NCI-H1048 (cell line): Measurements from ENCODE around the gene CPLANE1.
"Not testable (repeated sequence)": the region's sequence is repeated elsewhere in the genome, so short reads cannot be mapped to it uniquely, and the experiment has no call there.

Experiments
- DNase-seq: peaks from one replicate; lab custom pipeline; 2025; lab: John Stamatoyannopoulos, UW

Gene CPLANE1

DNA sequence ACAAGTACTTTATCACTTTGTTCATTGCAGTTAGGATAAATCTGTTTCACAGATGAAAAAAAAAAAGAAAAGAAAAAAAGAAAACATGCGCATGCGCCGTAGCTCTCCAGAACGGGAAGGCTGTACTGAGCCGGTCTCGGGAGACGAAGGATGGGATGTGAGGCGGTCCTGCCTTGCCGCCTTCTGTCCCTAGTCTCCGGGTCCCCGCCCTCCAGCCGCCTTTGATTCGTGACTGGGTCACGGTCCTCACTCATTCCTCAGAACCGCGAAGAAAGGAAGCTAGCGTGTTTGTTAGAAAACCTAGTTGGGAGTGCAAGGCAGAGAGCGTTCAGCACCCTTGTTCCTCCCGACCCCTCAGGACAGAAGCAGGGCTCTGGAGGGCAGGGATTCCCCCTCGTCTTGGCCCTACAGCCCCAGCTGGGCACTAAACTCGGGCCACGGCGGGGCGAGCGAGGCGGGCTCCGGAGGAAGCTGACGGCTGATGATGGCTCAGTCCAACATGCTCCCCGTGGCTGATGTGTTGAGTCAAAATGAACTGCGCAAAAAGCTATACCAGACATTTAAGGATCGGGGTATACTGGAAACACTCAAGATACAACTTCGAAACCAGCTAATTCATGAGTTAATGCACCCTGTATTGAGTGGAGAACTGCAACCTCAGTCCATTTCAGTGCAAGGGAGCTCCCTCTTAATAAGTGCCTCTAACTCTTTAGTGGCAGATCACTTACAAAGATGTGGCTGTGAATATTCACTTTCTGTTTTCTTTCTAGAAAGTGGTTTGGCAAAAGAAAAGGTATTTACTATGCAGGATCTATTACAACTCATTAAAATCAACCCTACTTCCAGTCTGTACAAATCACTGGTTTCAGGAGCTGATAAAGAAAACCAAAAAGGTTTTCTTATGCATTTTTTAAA is 40.0 kb downstream of the CPLANE1 start:
- no peak for DNase-seq

DNA sequence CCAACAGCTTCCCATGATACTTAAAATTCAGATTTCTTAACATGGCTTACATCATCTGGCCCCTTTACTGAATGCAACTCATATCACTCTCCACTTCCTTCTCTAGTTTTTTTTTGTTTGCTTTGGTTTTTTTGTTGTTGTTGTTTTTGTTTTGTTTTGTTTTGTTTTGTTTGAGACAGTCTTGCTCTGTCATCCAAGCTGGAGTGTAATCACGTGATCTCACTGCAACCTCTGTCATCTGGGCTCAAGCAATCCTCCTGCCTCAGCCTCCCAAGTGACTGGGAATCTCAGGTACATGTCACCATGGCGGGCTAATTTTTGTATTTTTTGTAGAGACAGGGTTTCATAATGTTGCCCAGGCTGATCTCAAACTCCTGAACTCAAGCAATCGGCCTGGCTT is 41.4 kb downstream of the CPLANE1 start:
- no peak for DNase-seq

DNA sequence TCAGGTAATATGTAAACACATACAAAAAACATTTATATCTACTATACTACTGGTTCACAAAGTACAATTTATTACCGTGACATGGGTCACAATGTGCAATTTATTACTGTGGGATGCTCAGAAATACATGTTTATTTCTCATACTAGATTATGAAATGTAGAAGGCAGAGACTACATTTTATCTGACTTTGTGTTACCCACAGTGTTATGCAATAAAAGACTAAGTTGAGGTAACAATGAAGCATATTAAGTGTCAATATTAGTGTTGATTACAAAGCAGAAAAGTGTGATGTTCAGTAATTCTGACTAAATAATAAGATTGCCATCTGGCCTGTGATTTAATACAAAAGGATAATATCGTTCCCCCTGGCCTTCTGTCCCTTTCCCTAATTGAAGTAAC is 42.4 kb downstream of the CPLANE1 start:
- DNase-seq = no peak

DNA sequence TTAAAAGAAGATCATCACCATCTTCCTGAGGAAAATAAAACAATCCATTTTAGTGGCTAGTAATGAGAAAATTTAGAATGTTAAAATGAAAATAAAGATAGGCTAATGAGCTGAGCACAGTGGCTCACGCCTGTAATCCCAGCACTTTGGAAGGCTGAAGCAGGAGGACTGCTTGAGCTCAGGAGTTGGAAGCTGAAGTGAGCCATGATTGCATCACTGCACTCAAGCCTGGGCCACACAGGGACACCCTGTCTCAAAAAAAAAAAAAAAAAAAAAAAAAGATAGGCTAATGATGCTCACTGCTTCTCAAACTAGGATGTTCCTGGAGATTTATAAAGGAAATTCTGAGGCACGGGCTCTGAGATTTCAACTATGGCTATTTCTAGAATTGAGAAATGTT is 50.3 kb downstream of the CPLANE1 start:
- no peak for DNase-seq

DNA sequence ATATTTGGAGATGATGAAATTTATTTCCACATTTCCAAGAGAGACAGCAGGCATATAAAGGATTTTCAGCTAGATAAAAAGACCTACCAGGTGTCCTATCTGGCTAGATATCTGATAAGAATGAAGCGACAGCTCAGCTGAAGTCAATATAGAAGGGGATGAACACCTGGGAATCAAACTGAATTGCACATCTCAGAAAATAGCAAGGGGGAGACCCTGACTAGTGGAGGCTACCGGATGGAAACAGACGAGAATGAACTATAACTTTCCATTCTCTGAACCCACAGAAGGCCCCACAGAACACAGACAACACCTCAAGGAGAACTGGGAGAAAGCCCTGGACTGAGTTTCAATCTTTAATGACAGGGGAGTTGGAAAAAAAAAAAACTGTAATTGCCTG is 51.1 kb downstream of the CPLANE1 start:
- DNase-seq = no peak

DNA sequence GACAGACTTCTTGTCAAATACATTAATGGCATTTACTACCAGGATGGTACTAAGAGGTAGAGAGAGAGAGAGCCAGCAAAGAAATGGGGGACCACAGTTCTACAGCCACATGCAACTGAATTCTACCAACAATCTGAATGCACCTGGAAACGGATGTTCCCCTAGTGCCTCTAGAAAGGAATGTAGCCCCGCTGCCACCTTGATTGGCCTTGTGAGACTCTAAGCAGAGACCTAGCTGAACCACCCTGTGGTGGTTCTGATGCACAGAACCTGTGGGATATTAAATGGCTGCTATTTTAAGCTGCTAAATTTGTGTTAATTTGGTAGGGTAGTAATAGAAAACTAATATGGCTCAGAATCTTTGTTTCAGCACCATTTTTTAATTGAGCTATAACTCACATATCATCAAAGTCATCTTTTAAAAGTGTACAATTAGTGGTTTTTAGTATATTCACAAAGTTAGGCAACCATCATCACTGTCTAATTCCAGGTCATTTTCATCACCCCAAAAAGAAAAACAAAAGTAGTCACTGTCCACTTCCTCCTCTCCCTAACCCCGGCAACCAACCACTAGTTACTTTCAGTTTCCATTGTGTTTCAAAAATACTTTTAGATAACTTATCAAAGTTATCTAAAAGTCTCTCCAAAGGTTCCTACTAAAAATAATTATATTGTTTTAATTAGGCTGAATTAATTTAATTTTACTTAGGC is 51.7 kb downstream of the CPLANE1 start:
- no peak for DNase-seq

DNA sequence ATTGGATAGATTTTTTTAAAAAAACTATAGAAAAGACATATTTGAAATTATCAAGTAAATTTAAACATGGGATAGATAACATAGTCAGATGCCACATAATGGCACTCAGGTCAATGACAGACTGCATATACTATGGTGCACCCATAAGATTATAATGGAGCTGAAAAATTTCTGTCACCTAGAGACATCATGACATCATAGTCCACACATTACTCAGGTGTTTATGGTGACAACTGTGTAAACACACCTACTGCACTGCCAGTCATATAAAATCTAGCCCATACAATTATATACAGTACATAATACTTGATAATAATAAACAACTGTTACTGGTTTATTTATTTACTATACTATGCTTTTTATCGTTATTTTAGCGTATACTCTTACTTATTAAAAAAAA is 58.6 kb downstream of the CPLANE1 start:
- no peak for DNase-seq

DNA sequence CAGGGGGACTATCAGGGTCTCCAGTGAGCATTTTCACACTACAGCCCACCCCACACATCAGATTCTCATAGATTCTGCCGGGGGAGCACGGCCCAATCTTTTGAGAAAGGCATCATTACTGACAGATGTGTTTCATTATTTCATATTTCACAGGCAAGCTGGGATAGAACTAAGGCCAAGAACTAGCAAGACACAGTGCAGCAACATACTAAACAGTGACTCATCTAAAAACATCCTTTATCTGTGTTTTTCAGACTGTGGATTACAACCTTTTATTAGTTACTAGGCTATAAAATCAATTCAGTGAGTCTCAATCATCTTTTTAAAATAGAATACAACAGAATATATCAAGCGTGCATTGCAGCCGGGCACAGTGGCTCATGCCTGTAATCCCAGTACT is 59.8 kb downstream of the CPLANE1 start:
- no peak for DNase-seq

DNA sequence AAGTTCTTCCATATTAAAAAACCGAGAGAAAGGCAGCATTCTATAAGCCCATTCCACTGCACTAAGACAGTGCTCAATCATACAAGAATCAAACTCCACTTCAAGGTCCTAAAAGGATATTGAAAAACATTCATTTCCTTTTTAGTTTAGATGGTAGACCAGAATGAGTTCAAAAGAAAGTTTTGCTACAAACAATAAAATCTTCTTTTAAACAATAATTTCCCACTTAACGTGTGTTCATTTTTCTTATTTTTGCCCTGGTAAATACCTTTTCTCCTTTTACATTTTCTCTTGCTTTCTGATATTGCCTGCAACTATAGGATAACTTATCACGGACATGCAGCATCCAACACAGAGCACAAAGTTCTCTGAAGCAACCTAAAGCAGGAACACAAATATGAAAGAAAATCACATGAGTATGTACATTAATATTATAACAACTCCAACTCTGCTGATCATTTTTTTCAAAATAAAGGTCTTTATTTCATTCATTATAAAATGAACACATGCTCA is 61.7 kb downstream of the CPLANE1 start:
- no peak for DNase-seq

DNA sequence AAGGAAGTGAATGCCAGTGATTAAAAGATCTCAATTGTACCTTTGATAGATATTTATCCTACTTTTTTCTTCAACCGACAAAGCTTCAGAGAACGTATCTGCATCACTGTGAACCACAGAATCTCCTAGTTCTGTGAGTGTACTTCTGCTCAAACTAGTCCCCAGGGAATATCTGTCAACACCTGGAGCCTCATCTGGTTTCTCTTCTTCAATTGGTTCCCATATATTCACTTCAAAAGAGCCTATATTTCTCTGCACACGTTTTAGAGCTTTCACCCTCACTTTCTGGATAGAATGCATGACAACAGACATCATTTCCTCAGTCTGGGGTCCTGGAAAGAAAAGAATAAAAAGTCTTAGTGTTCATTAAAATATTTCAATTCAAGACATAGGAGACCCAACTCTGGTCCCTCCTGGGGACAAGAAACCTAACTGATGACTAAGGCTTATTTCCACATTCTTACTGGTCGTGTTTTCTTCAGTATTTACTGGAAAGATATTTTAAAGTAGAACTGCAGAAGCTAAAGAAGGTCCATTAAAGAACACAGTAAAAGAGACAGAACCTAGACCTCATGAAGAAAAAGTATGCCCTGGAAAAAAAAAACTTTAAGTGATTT is 64.3 kb downstream of the CPLANE1 start:
- DNase-seq = no peak

DNA sequence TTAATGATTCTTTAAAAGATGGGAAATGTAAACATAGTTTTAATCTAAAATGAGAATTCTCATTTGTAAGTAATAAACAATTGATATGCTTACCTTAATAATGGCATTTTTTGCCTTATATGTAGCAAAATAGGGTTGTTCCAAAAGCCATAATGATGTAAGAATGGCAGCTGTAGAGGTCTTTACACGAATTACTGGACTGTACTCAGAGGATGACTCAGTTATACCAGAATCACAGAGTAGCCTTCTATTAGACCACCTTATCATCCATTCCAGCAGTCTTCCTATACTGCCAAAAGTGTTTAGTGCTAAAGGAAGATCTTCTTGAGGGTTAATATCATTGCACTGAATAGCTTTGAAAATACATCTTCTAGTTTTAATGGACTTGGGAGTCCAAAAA is 66.5 kb downstream of the CPLANE1 start:
- DNase-seq = no peak

DNA sequence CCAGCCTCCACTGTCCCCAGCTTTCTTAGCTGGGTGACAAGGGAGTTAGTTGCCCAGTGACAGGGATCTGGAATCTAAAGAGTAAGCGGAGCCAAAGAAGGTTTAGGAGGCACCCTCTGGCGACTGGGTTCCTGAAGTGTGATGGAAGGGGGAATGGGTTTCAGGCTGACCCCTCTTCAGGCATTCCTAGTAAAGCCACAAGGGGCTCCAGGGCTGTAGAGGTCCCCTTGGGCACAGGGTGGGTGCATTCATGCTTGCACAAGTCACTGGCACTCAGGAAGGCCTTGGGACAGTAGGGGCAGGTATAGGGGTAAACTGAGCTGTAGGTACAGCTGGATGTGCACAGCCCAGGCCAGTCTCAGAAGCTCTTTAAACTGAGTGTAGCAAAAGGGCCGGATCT is 74.2 kb downstream of the CPLANE1 start:
- no peak for DNase-seq

DNA sequence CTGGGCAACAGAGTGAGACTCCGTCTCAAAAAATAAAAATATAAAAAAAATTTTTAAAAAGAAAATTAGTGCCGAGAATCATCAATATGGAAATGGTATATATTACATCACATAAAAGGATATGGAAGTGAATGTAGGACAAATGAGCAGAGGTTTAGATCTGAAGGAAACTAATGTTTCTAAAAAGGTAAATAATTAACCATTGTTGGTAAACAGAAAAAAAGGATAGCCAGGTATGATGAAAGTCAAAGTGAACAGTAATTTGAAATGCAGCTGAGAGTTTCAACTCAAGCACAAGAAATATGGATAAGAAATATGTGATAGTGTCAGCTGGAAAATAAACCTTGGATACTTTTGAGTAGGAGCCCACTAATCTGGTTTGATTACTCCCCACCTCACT is 76.2 kb downstream of the CPLANE1 start:
- DNase-seq = no peak

DNA sequence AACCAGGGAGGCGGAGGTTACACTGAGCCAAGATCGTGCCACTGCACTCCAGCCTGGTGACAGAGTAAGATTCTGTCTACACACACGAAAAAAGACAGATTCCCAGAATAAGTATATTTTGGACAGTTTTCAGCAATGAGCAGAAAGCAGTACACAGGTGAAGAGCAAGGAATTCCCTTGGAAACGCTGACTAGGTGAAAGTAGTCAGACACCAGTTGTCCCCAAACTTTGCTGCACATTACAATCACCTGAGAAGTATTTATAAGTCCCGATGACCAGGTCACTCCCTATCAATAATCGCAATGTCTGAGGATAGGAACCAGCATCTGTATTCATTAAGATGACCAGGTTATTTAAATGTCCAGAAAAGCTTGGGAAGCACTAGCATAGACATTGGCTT is 78.3 kb downstream of the CPLANE1 start:
- no peak for DNase-seq

DNA sequence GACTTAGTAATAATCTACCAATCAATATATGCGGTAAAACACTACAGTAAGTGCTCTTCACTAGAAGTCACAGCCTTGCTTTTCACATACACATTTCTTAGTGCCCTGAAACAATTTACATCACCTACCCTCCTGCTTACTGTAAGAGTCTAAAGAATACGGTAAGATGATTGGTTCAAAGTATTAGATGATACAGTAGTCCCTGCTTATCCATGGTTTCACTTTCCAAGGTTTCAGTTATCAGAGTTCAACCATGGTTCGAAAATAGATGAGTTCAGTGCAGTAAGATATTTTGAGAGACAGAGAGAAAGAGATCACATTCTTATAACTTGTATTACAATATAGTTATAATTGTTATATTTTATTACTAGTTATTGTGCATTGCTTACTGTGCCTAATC is 83.0 kb downstream of the CPLANE1 start:
- DNase-seq = no peak

DNA sequence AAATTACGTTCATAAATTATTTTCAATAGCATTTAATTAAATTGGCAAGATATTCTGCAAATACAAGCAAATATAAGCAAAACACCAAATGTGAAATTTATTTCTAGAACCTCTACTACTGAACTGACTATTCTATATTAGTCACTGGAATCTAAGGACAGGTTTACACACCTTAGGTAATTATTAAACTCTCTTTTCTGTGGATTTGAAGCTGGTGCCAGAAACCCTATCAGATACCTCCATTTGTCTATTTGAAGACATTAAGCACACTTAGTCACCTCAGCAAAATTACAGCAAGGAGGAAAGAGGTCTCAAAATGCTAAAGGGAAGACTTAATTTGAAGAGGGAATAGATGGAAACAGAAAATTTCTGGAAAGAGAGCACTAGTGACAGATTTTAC is 83.4 kb downstream of the CPLANE1 start:
- DNase-seq = no peak

DNA sequence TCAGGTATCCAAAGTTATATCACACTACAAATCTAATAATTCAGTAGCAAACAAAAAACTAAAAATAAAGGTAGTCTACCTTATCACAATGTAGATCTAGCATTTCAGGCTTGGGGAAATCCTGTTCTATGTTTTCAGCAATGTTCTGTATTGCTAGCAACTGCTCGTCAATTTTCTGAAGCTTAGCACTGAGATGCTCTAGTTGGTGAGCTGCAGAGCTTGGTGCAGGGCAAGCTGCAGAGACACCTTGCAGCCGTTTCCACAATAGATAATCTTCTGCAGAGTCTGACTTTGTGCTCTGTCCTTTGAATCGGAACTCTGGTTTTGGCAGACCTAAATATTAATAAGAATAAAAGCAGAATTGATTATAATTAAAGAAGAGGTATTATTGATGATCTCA is 95.5 kb downstream of the CPLANE1 start:
- no peak for DNase-seq

DNA sequence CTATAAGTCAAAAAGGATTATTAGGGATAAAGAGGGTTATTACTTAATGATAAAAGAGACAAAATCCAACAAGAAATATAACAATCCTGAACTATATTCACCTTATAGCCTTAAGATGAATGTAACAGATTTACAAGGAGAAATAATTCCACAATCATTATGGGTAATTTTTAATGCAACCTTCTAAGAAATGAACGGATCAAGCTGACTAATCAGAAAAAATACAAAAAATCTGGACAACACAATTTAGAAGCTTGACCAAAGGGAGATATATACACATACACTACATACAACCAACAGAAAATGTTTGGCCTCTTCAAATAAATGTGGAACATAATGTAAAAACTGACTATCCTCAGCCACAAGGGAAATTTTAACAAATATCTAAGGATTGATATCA is 102.3 kb downstream of the CPLANE1 start:
- no peak for DNase-seq

DNA sequence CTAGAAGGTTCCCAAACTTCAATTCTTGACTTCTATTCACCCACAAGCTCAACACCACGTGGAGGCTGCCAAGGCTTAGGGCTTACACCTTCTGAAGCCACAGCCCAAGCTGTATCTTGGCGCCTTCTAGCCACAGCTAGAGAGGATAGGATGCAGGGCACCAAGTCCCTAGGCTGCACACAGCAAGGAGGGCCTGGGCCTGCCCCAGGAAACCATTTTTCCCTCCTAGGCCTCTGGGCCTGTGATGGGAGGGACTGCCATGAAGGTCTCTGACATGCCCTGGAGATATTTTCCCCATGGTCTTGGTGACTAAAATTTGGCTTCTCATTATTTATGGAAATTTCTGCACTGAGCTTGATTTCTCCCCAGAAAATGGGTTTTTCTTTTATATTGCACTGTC is 112.5 kb downstream of the CPLANE1 start:
- no peak for DNase-seq

DNA sequence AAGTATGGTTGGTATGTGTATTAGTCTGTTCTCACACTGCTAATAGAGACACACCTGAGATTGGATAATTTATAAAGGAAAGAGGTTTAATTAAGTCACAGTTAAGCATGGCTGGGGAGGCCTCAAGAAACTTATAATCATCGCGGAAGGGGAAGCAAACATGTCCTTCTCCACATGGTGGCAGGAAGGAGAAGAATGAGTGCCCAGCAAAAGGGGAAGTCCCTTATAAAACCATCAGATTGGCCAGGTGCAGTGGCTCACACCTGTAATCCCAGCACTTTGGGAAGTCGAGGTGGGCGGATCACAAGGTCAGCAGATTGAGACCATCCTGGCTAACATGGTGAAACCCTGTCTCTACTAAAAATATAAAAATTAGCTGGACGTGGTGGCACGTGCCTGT is 113.9 kb downstream of the CPLANE1 start:
- not testable (repeated sequence) for DNase-seq

DNA sequence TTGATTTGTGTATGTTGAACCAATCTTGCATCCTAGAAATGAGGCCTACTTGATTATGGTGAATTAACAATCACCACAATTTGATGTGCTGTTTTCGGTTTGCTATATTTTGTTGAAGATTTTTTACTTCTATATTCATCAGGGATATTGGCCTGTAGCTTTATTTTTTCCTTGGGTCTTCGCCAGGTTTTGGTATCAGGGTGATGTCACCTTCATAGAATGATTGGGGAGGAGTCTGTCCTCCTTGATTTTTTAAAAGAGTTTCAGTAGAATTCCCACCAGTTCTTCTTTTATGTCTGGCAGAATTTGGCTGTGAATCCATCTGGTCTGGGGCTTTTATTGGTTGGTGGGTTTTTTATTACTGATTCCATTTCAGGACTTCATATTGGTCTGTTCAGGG is 115.2 kb downstream of the CPLANE1 start:
- no peak for DNase-seq

DNA sequence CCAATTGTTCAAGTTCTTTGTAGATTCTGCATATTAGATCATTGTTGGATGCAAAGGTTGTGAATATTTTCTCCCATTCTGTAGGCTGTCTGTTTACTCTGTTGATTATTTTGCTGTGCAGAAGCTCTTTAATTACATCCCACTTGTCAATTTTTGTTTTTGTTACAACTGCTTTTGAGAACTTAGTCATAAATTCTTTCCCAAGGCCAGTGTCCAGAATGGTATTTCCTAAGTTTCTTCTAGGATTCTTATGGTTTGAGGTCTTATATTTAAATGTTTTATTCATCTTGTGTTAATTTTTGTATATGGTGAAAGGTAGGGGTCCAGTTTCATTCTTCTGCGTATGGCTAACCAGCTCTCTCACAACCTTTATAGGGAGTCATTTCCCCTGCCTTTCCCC is 116.5 kb downstream of the CPLANE1 start:
- DNase-seq = no peak

DNA sequence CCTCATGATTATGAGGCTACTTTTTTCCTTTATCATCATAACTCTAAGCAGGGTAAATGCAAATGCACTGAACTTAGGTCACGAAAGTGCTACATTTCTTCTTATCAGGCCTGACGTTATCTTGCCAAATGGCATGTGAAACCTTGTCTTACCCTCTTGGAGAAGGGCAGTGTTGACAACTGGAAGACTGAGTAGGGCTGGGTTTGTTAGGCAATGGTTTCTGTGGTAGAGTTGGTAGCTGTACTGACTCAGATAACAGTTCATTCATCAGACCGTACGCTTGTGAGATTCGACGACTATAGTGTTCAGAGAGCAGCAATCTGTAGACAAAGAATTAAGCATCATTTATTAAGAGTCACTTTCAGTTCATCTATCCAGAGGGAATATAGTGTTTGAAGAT is 127.7 kb downstream of the CPLANE1 start:
- no peak for DNase-seq
